ENCODE measurements around the gene PRKCA. TPM values are rescaled to one million over a fixed set of nuclear protein-coding genes. Genes with fewer than 3 reads are reported as not detected.

The PRKCA gene
- total and polyA plus RNA-seq, 10 of the 15 experiments (the other 5 are each of a cell fraction or from before 2014, with no cell fraction given) = 0.11 to 14.6 (median 0.72) TPM

GRCh38 chr17:66809408-66809807 lies 507.0 kb downstream of the PRKCA start (continued):
- no peak for TF ChIP-seq HSF1 (IDR thresholded peaks at IDR 0.05; ENCODE audit: low read depth, low read length)
- no peak for TF ChIP-seq FOS (IDR thresholded peaks at IDR 0.05; ENCODE audit: borderline replicate concordance, extremely low read depth, insufficient read length)

- RAD21 ChIA-PET (ENCODE audit: unreplicated experiment) = no interaction called here
- H3K27me3 ChIP-seq (replicated peaks in 1 of 2; ENCODE audit: control insufficient read depth in 2 of 2, insufficient read depth in 2 of 2, low read length in 1 of 2) = 0 out of 4 replicates have a peak, but pooled peaks cover 0 to 2% of the 10 kb centered on the region in 2 experiments
- H3K4me3 ChIP-seq = no peak overlapping the region
- CTCF ChIA-PET = interaction anchor here (0.6 kb wide), 1 partner anchor 22 kb away, joined by 3 read pairs; no protein-coding TSS in a partner anchor
- SMC1A ChIA-PET (ENCODE audit: uncharacterized antibody, unreplicated experiment) = no interaction called here
- no TSS peak for BruUV-seq (replicated peaks)
- DNase-seq (ENCODE audit: low read depth, low spot score) (no peak), FAIRE-seq (no peak), ATAC-seq (no peak)
- no peaks in the 10 kb centered on the region for H3K36me3 ChIP-seq (ENCODE audit: control insufficient read depth in 2 of 2, insufficient read depth in 2 of 2, low read length in 1 of 2)
- no peaks in the 10 kb centered on the region for H3K9me3 ChIP-seq (replicated peaks; ENCODE audit: control insufficient read depth, insufficient read depth, low read length)
- no peaks in the 10 kb centered on the region for H3K4me1 ChIP-seq (ENCODE audit: control insufficient read depth, insufficient read depth, low read length)
- 29% methylated on average over 12 of the region's 12 CpGs for WGBS (ENCODE audit: insufficient coverage, insufficient replicate concordance, low lambda C conversion rate, missing lambda C conversion rate)
- H3K9ac ChIP-seq (ENCODE audit: control insufficient read depth, insufficient read depth, low read length) = no peak overlapping the region
- POLR2A ChIA-PET = no interaction called here
- no peak overlapping the region for H3K27ac ChIP-seq (ENCODE audit: control insufficient read depth, insufficient read depth)
- H2AFZ ChIP-seq (ENCODE audit: control insufficient read depth, low read depth, low read length) = no peak overlapping the region
- intact Hi-C loops (cut with micrococcal nuclease; ENCODE audit: unreplicated experiment) (no loop called here), in situ Hi-C loops (cut with MboI) (no loop called here)
- H4K20me1 ChIP-seq (ENCODE audit: control insufficient read depth, insufficient read depth) = no peaks in the 10 kb centered on the region
- TF ChIP-seq SMC3 (IDR thresholded peaks at IDR 0.05; ENCODE audit: borderline replicate concordance, low read length) (no peak), PRDM15 (CRISPR knock-in tag; IDR thresholded peaks at IDR 0.05) (no peak), TBL1XR1 (IDR thresholded peaks at IDR 0.05; ENCODE audit: low read depth, low read length) (no peak), CREM (IDR thresholded peaks at IDR 0.05; ENCODE audit: low read depth) (no peak), RAD51 (IDR thresholded peaks at IDR 0.05) (no peak), LARP7 (IDR thresholded peaks at IDR 0.05) (no peak)
- H3K4me2 ChIP-seq (ENCODE audit: control insufficient read depth, insufficient read depth) = no peak overlapping the region
- no peaks in the 10 kb centered on the region for H3K79me2 ChIP-seq (ENCODE audit: control insufficient read depth, insufficient read depth, low read length)
Observed at GRCh38 chr17:66810951-66811682, 508.7 kb downstream of the PRKCA start.

All from GM12878 (cell line).